Measurements from ENCODE around the gene FBN1.

FBN1 gene

GRCh38 chr15:48462688-48463087 lies 182.8 kb downstream of the FBN1 start:
- DNase-seq: no peak

- no peak for DNase-seq
Observed at GRCh38 chr15:48459571-48460442, 185.7 kb downstream of the FBN1 start.

GRCh38 chr15:48458876-48459275 lies 186.6 kb downstream of the FBN1 start:
- no peak for DNase-seq

GRCh38 chr15:48456134-48456533 lies 189.4 kb downstream of the FBN1 start:
- DNase-seq: no peak

GRCh38 chr15:48451736-48452135 lies 193.8 kb downstream of the FBN1 start:
- DNase-seq: no peak

- no peak for DNase-seq
Observed at GRCh38 chr15:48451241-48451640, 194.3 kb downstream of the FBN1 start.

GRCh38 chr15:48449734-48450133 lies 195.8 kb downstream of the FBN1 start:
- no peak for DNase-seq

GRCh38 chr15:48447657-48448056 lies 197.9 kb downstream of the FBN1 start:
- DNase-seq: no peak

- no peak for DNase-seq
Observed at GRCh38 chr15:48447058-48447457, 198.5 kb downstream of the FBN1 start.

GRCh38 chr15:48442011-48442410 lies 203.5 kb downstream of the FBN1 start:
- DNase-seq: no peak

GRCh38 chr15:48440084-48440483 lies 205.4 kb downstream of the FBN1 start:
- DNase-seq: no peak

- no peak for DNase-seq
Observed at GRCh38 chr15:48437178-48437577, 208.3 kb downstream of the FBN1 start.

- DNase-seq: no peak
Observed at GRCh38 chr15:48435321-48435720, 210.2 kb downstream of the FBN1 start.

GRCh38 chr15:48433226-48433886 lies 212.2 kb downstream of the FBN1 start:
- DNase-seq: no peak

GRCh38 chr15:48432688-48433087 lies 212.8 kb downstream of the FBN1 start:
- no peak for DNase-seq

- peak; percentile 19 to 28 for DNase-seq
Observed at GRCh38 chr15:48427960-48428547, 217.5 kb downstream of the FBN1 start.

- DNase-seq: no peak
Observed at GRCh38 chr15:48427479-48427878, 218.0 kb downstream of the FBN1 start.

GRCh38 chr15:48426941-48427340 lies 218.6 kb downstream of the FBN1 start:
- no peak for DNase-seq

- DNase-seq: no peak
Observed at GRCh38 chr15:48426044-48426443, 219.5 kb downstream of the FBN1 start.

GRCh38 chr15:48425051-48425450 lies 220.5 kb downstream of the FBN1 start:
- DNase-seq: no peak

- no peak for DNase-seq
Observed at GRCh38 chr15:48423896-48424475, 221.5 kb downstream of the FBN1 start.

- DNase-seq: no peak
Observed at GRCh38 chr15:48423342-48423741, 222.2 kb downstream of the FBN1 start.

GRCh38 chr15:48422401-48422800 lies 223.1 kb downstream of the FBN1 start:
- DNase-seq: no peak

- DNase-seq: no peak
Observed at GRCh38 chr15:48421362-48421761, 224.1 kb downstream of the FBN1 start.
